T47D (cell line): Measurements from ENCODE around the gene GPR35.
"Not testable (repeated sequence)": the region's sequence is repeated elsewhere in the genome, so short reads cannot be mapped to it uniquely, and the experiment has no call there.

Experiments
- DNase-seq, 2 experiments: peaks; one replicate each; pipeline versions ENCODE4 v3.0.0 to v3.0.0-alpha.2; 2011 to 2012; ENCODE audit warnings: low read depth in 1 of 2, low spot score in 1 of 2
- JUND ChIP-seq: IDR thresholded peaks from 2 replicates; pipeline ENCODE4 v1.6.1; 2012; ENCODE audit warnings: low read depth
- in situ Hi-C: cut with HindIII; loops from 2 replicates; pipeline ENCODE4 v1.10.0; 2016; ENCODE audit warnings: low sequenced_read_pairs, low pct_unique_long_range_greater_than_20kb

Gene GPR35

GRCh38 chr2:240644859-240645301, 19.6 kb downstream of the GPR35 start:
- in situ Hi-C loops: no loop called here
- DNase-seq: no peak
- TF ChIP-seq JUND: no peak

- in situ Hi-C loops: no loop called here
- no peak for TF ChIP-seq JUND
- DNase-seq: no peak
Measured at GRCh38 chr2:240645346-240645745, 20.1 kb downstream of the GPR35 start.

GRCh38 chr2:240645801-240646175, 20.5 kb downstream of the GPR35 start:
- no peak for TF ChIP-seq JUND
- in situ Hi-C loops: no loop called here
- no peak for DNase-seq

- TF ChIP-seq JUND: no peak
- in situ Hi-C loops: no loop called here
- no peak for DNase-seq
Measured at GRCh38 chr2:240646176-240646899, 21.1 kb downstream of the GPR35 start.

- in situ Hi-C loops: no loop called here
- no peak for TF ChIP-seq JUND
- DNase-seq: no peak
Measured at GRCh38 chr2:240646900-240647502, 21.7 kb downstream of the GPR35 start.

- no peak for DNase-seq
- in situ Hi-C loops: no loop called here
- TF ChIP-seq JUND: no peak
Measured at GRCh38 chr2:240647503-240648154, 22.3 kb downstream of the GPR35 start.

- in situ Hi-C loops: no loop called here
- no peak for DNase-seq
- TF ChIP-seq JUND: no peak
Measured at GRCh38 chr2:240648155-240648649, 22.9 kb downstream of the GPR35 start.

GRCh38 chr2:240648650-240649275, 23.5 kb downstream of the GPR35 start:
- in situ Hi-C loops: no loop called here
- no peak for DNase-seq
- no peak for TF ChIP-seq JUND

GRCh38 chr2:240649331-240649730, 24.1 kb downstream of the GPR35 start:
- no peak for DNase-seq
- in situ Hi-C loops: no loop called here
- no peak for TF ChIP-seq JUND

- TF ChIP-seq JUND: no peak
- no peak for DNase-seq
- in situ Hi-C loops: no loop called here
Measured at GRCh38 chr2:240650254-240650965, 25.1 kb downstream of the GPR35 start.

GRCh38 chr2:240651185-240651584, 25.9 kb downstream of the GPR35 start:
- TF ChIP-seq JUND: no peak
- DNase-seq: no peak
- in situ Hi-C loops: no loop called here

GRCh38 chr2:240655931-240656886, 30.9 kb downstream of the GPR35 start:
- TF ChIP-seq JUND: no peak

GRCh38 chr2:240659883-240660282, 34.6 kb downstream of the GPR35 start:
- in situ Hi-C loops: not testable (repeated sequence)

More at GRCh38 chr2:240655931-240656886, 30.9 kb downstream of the GPR35 start:
- no peak for DNase-seq
- in situ Hi-C loops: no loop called here

More at GRCh38 chr2:240659883-240660282, 34.6 kb downstream of the GPR35 start:
- not testable (repeated sequence) for DNase-seq
